GM19023 (cell line): ENCODE data around the gene CLCN1.

ENCODE experiments used
- ATAC-seq: cut with Tn5 transposase; IDR thresholded peaks from one replicate; pipeline ENCODE4 v1.9.1; 2021; ENCODE audit warnings: mild to moderate bottlenecking, moderate library complexity; ENCODE audit not compliant: unreplicated experiment

The CLCN1 gene

GRCh38 chr7:143395187-143396149, 79.6 kb downstream of the CLCN1 start:
- ATAC-seq, result no peak

DNA sequence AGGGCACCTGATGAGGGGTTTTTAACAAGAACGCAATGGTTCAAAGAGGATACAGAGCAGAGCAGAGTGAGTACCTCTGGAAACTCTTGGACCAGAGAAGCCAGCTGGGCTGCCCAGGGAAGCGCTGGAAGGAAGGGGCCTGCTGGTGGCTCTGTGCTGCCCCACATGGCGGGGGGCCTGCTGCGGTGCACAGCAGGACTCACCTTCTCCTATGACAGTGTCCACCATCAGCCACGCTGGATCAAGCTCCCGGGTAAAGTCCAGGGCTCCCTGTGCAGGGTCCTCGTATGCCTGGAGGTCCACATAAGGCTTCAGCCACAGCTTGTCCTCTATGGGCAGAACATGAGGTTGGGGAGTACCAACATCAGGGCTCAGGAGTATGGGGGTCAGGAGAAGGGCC, 80.3 kb downstream of the CLCN1 start:
- no peak for ATAC-seq

GRCh38 chr7:143396625-143397556, 81.0 kb downstream of the CLCN1 start:
- ATAC-seq, result no peak

- ATAC-seq, result no peak
These were observed 82.0 kb downstream of the CLCN1 start for GRCh38 chr7:143397710-143398530.

DNA sequence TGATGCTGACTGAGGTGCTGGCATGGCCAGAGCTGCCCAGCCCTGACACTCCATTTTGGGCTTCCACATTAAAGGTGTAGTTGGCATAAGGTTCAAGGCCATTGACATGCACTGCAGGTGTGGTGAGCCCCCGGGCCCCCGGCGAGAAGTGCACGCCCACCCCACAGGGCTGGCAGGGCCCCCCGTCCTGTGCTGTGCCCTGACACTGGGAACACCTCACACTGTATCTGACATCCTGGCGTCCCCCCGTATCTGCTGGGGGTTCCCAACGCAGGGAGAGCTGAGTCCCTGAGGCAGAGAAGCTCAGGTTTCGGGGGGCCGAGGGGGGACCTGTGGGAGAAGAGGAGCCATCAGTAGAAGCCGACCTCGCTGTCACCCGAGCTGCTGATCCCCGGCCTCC, 82.7 kb downstream of the CLCN1 start:
- ATAC-seq, result no peak

DNA sequence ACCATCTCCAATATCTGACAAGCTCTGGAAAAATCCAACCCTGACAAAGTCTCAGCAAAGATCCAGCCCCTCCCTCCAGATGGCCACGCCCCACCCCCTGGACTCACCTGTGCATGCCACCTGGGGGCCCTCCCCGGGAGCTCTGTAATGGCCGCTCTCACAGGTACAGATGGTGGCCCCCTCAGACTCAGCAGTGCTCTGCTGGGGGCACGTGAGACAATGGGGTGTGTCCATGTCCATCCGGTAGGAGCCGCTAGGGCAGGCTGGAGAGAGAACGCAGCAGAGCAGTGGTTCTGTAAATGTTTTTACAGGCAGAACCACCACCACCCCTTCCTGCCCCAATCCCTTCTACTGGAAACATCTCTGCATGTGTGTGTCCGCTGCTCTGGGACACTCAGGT, 83.2 kb downstream of the CLCN1 start:
- ATAC-seq, result no peak

GRCh38 chr7:143399642-143400041, 83.7 kb downstream of the CLCN1 start:
- no peak for ATAC-seq

- no peak for ATAC-seq
These were observed 85.4 kb downstream of the CLCN1 start for GRCh38 chr7:143401265-143401664.
